Measurements from ENCODE around the gene SVOPL. TPM values are rescaled to one million over a fixed set of nuclear protein-coding genes. Genes with fewer than 3 reads are reported as not detected.

SVOPL gene
- total RNA-seq, 1 experiment from 2014 or later: 2.3 TPM

DNA sequence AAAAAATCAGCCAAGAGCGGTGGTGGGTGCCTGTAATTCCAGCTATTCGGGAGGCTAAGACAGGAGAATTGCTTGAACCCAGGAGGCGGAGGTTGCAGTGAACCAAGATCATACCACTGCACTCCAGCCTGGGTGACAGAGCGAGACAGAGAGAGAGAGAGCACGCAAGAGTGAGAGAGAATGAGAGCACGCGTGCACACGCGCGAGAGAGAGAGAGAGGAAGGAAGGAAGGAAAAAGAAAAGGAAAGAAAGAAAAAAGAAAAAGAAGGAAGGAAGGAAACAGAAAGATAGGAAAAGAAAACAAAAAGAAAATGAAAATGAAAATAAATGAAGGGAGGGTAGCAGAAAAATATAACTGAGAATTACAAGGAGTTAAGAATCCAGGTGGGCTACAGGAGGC, 82.7 kb downstream of the SVOPL start:
- no peaks in the 10 kb centered on the region for H3K27me3 ChIP-seq (ENCODE audit: control insufficient read depth, insufficient read depth, low read length)
- H3K4me3 ChIP-seq (ENCODE audit: insufficient read depth, low read depth, low read length): no peak overlapping the region
- no peak for DNase-seq
- H3K36me3 ChIP-seq (replicated peaks; ENCODE audit: control insufficient read depth, insufficient read depth, low read length): no peaks in the 10 kb centered on the region

- Histone ChIP-seq H3K36me3 (replicated peaks; ENCODE audit: control insufficient read depth, insufficient read depth, low read length) (no peaks in the 10 kb centered on the region), H3K4me3 (ENCODE audit: insufficient read depth, low read depth, low read length) (no peak overlapping the region), H3K27me3 (ENCODE audit: control insufficient read depth, insufficient read depth, low read length) (no peaks in the 10 kb centered on the region)
- DNase-seq: no peak
Measured at GRCh38 chr7:138616085-138616484, 85.1 kb downstream of the SVOPL start.

- H3K4me3 ChIP-seq (ENCODE audit: insufficient read depth, low read depth, low read length): no peak overlapping the region
- DNase-seq: no peak
Measured at GRCh38 chr7:138613630-138614029, 87.5 kb downstream of the SVOPL start.

DNA sequence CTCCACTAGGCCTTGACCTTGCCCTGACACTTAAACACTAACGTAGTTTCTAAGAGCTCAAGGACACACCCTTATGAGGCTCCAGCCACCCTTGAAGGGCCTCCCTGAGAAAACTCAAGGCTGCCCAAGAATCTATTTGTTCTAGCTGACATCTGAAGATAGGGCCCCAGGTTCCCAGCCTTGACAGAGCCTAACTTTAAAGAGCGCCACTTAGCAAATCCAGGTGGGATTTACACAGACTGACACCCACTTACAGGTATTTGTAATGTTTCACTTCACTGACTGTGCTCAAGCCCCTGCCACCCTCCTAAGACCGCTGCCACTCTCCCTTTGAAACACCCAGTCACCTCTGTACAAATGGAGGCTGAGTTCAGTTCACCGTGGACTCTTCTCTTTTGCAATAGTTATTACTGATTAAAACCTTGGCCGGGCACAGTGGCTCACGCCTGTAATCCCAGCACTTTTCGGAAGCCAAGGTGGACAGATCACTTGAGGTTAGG, 90.4 kb downstream of the SVOPL start:
- H3K4me3 ChIP-seq (ENCODE audit: insufficient read depth, low read depth, low read length): no peak overlapping the region
- no peak for DNase-seq
- no peaks in the 10 kb centered on the region for H3K27me3 ChIP-seq (ENCODE audit: control insufficient read depth, insufficient read depth, low read length)
- no peaks in the 10 kb centered on the region for H3K36me3 ChIP-seq (replicated peaks; ENCODE audit: control insufficient read depth, insufficient read depth, low read length)

More at GRCh38 chr7:138613630-138614029, 87.5 kb downstream of the SVOPL start:
- Histone ChIP-seq H3K36me3 (replicated peaks; ENCODE audit: control insufficient read depth, insufficient read depth, low read length) (no peaks in the 10 kb centered on the region), H3K27me3 (ENCODE audit: control insufficient read depth, insufficient read depth, low read length) (no peaks in the 10 kb centered on the region)

GRCh38 chr7:138608275-138608674, 92.9 kb downstream of the SVOPL start:
- H3K4me3 ChIP-seq (ENCODE audit: insufficient read depth, low read depth, low read length): no peak overlapping the region
- H3K27me3 ChIP-seq (ENCODE audit: control insufficient read depth, insufficient read depth, low read length): no peaks in the 10 kb centered on the region
- DNase-seq: no peak
- no peaks in the 10 kb centered on the region for H3K36me3 ChIP-seq (replicated peaks; ENCODE audit: control insufficient read depth, insufficient read depth, low read length)

DNA sequence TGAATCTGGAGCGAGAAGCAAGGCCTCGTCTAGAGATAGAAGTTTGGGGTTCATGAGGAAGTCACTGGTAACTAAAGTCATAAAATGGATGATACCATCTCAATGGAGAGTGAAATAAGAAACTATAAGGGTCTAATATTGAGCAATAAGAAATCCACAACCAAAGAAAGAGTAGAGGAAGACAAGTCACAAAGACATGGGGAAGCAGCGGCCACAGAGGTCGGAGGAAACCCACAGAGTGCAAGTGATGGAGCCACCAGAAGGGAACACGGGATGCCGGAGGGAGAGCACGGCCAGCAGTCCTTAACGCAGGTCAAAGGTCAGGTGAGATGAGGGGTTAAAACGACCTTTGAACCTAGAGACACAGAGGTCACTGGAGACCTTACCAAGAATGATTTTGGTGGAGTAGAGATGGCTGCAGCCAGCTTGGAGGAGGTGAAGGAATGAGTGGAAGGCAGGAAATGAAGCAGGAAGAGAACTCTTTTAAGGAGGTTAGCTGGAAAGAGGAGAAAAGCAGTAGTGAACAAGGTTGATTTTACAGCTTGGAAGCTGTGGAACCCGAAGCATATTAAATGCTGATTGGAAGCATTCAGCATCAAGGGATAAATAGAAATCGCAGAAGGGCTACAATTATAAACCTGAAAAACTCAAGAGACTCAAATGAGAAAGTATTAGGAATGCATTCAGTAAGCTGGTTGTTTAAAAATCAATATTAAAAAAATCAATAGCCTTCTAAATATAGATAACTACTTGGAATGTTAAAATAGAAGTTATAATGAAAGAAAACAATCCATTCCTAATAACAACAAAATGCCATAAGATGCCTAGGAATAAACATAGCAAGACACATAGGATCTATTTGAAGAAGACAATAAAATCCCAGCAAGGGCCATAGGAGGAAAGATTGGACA, 93.7 kb downstream of the SVOPL start:
- Histone ChIP-seq H3K4me3 (ENCODE audit: insufficient read depth, low read depth, low read length) (no peak overlapping the region), H3K27me3 (ENCODE audit: control insufficient read depth, insufficient read depth, low read length) (no peaks in the 10 kb centered on the region), H3K36me3 (replicated peaks; ENCODE audit: control insufficient read depth, insufficient read depth, low read length) (no peaks in the 10 kb centered on the region)
- DNase-seq: no peak

DNA sequence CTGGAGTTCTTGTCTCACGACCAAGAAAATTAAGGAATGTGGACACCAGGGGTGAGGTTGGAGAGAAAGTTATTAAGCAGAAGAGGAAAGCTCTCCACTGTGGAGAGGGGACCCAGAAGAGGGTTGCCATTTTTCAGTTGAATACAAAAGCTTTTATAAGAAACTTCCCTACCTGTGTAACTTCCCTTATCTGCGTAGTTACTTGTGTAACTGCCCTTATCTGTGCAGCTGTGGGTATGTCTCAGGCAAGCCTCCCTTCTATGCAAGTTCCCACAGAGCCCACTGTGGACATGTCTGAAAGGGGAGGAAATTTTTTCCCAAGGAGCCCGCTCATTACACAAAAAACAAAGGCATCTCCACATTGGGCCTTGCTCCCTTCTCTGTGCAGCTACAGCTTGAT, 94.9 kb downstream of the SVOPL start:
- no peaks in the 10 kb centered on the region for H3K36me3 ChIP-seq (replicated peaks; ENCODE audit: control insufficient read depth, insufficient read depth, low read length)
- DNase-seq: no peak
- H3K4me3 ChIP-seq (ENCODE audit: insufficient read depth, low read depth, low read length): no peak overlapping the region
- H3K27me3 ChIP-seq (ENCODE audit: control insufficient read depth, insufficient read depth, low read length): no peaks in the 10 kb centered on the region

DNA sequence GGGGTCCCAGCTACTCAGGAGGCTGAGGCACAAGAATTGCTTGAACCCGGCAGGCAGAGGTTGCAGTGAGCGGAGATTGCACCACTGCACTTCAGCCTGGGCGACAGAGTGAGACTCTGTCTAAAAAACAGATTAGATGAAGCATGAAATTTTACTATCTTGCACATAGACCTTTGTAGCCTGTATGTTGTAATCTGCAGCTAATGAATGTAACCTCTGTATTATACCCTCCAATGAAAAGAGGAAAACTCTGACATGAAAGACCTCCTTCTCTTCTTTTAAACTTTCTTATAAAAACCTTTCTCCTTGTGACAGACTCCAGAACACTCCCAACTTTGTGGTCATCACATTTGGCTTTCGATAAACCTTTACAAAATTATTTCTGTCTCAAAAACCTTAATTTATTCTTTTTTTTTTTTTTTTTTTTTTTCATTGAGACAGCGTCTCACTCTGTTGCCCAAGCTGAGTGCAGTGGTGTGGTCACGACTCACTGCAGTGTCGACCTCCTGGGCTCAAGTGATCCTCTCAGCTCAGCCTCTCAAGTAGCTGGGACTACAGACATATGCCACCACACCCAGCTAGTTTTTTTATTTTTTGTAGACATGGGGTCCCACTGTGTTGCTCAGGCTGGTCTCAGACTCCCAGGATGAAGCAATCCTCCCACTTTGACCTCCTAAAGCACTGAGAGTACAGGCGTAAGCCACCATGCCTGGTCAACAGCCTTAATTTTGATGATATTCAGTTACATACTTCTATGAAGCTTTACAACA, 97.4 kb downstream of the SVOPL start:
- Histone ChIP-seq H3K4me3 (ENCODE audit: insufficient read depth, low read depth, low read length) (no peak overlapping the region), H3K27me3 (ENCODE audit: control insufficient read depth, insufficient read depth, low read length) (no peaks in the 10 kb centered on the region), H3K36me3 (replicated peaks; ENCODE audit: control insufficient read depth, insufficient read depth, low read length) (no peaks in the 10 kb centered on the region)
- DNase-seq: no peak

DNA sequence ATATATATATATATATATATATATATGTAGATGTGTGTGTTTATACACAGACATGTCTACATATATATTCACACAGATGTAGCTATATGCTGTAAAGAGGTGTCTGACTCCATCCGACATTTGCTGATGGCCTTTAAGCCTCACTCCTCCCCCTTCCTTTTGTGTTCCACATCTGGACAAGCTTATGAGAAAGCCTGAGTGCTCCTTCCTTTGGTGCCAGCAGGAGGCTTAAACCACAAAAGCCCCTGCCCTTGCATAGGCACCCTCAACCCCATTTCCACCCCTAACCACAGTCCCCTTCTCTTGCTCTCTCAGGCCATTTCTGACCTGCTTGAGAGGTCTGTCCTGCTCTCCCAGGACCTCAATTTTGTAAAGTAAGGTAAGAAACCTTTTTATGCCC, 98.7 kb downstream of the SVOPL start:
- H3K27me3 ChIP-seq (ENCODE audit: control insufficient read depth, insufficient read depth, low read length): no peaks in the 10 kb centered on the region
- DNase-seq: no peak
- no peaks in the 10 kb centered on the region for H3K36me3 ChIP-seq (replicated peaks; ENCODE audit: control insufficient read depth, insufficient read depth, low read length)
- no peak overlapping the region for H3K4me3 ChIP-seq (ENCODE audit: insufficient read depth, low read depth, low read length)

DNA sequence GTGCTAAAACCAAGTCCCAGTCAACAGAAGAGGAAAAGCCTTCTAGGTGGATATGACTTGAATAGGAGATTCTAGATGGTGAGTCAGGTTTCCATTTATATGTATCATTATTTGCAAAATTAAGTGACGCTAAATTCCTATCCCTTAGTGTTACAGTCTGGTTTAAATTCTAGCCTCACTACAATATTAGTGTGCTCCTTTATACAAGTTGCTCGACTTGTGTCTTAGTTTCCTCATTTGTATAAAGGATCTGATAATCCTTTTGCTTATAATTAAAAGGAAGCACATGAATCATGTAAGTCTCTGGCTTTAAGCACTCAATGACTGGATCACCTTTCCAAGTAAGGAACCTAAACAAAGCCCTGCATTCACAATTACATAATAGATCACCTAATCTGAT, 105.7 kb downstream of the SVOPL start:
- H3K4me3 ChIP-seq (ENCODE audit: insufficient read depth, low read depth, low read length): no peak overlapping the region
- no peaks in the 10 kb centered on the region for H3K27me3 ChIP-seq (ENCODE audit: control insufficient read depth, insufficient read depth, low read length)
- DNase-seq: no peak
- H3K36me3 ChIP-seq (replicated peaks; ENCODE audit: control insufficient read depth, insufficient read depth, low read length): no peaks in the 10 kb centered on the region

GRCh38 chr7:138590154-138590553, 111.0 kb downstream of the SVOPL start:
- H3K36me3 ChIP-seq (replicated peaks; ENCODE audit: control insufficient read depth, insufficient read depth, low read length): peaks cover 2% of the 10 kb centered on the region
- no peaks in the 10 kb centered on the region for H3K27me3 ChIP-seq (ENCODE audit: control insufficient read depth, insufficient read depth, low read length)
- H3K4me3 ChIP-seq (ENCODE audit: insufficient read depth, low read depth, low read length): no peak overlapping the region
- DNase-seq: no peak

- no peak for DNase-seq
- Histone ChIP-seq H3K4me3 (ENCODE audit: insufficient read depth, low read depth, low read length) (no peak overlapping the region), H3K27me3 (ENCODE audit: control insufficient read depth, insufficient read depth, low read length) (no peaks in the 10 kb centered on the region), H3K36me3 (replicated peaks; ENCODE audit: control insufficient read depth, insufficient read depth, low read length) (peaks cover 5% of the 10 kb centered on the region)
Measured at GRCh38 chr7:138588986-138589385, 112.2 kb downstream of the SVOPL start.

DNA sequence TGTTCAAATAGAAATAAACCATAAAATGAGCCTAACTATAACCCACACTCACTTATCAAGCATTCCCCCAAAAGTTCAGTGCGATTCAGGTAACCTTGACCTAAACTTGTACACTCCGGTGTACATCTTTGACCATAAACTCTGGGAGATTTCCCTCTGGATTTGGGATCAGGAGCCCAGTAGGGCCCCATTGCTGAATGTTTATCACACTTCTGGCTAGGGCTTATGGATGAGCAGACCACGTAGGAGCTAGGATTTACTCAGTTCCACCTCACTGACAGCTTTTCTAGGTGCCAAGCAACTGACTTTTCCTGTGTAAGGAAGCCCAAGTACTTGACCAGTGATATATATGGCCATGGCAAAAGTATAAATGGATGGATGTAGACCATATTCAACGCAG, 113.7 kb downstream of the SVOPL start:
- H3K4me3 ChIP-seq (ENCODE audit: insufficient read depth, low read depth, low read length): no peak overlapping the region
- no peak for DNase-seq
- H3K27me3 ChIP-seq (ENCODE audit: control insufficient read depth, insufficient read depth, low read length): no peaks in the 10 kb centered on the region
- H3K36me3 ChIP-seq (replicated peaks; ENCODE audit: control insufficient read depth, insufficient read depth, low read length): peaks cover 13% of the 10 kb centered on the region

DNA sequence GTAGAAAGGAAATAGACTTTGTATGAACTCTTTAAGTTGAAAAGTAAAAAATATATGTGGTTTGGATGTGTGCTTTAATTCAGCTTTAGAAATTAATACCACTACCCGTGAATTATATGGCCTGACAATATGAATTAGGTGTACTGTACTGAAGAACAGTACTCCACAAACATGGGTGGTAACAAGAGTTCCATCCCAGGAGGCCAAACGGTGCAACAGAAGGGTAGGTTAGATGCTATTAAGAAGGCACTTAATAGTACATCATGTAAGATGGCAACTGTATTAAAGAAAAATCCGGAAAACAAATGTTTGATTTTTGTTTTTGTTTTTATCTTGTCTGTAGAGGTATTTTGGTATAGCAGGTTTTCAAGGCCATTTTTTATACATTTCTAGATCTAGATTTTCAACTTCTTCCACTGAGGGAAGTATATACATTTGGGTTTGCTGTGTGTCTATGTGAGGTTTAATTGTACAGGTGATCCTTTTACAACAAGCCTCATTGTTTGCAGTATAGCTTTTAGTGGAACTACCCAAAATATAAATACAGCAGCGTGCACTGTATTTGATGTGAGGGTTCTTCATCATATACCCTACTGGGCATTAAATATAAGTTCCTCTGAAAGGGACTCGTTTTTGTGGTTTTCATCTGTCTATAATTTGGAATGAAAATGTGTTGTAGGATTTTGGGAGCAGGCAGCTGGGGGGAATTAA, 115.7 kb downstream of the SVOPL start:
- no peak overlapping the region for H3K4me3 ChIP-seq (ENCODE audit: insufficient read depth, low read depth, low read length)
- no peak for DNase-seq
- no peaks in the 10 kb centered on the region for H3K27me3 ChIP-seq (ENCODE audit: control insufficient read depth, insufficient read depth, low read length)
- peaks cover 21% of the 10 kb centered on the region for H3K36me3 ChIP-seq (replicated peaks; ENCODE audit: control insufficient read depth, insufficient read depth, low read length)

Measured in H7 (cell line).